ENCODE measurements around the gene KAT2B.

KAT2B gene

GRCh38 chr3:20154078-20154477 is 113.8 kb downstream of the KAT2B start:
- DNase-seq = no peak

GRCh38 chr3:20154928-20155327 is 114.7 kb downstream of the KAT2B start:
- DNase-seq = no peak

- DNase-seq = no peak
Observed at GRCh38 chr3:20160230-20160629, 120.0 kb downstream of the KAT2B start.

GRCh38 chr3:20161714-20162113 is 121.5 kb downstream of the KAT2B start:
- no peak for DNase-seq

DNA sequence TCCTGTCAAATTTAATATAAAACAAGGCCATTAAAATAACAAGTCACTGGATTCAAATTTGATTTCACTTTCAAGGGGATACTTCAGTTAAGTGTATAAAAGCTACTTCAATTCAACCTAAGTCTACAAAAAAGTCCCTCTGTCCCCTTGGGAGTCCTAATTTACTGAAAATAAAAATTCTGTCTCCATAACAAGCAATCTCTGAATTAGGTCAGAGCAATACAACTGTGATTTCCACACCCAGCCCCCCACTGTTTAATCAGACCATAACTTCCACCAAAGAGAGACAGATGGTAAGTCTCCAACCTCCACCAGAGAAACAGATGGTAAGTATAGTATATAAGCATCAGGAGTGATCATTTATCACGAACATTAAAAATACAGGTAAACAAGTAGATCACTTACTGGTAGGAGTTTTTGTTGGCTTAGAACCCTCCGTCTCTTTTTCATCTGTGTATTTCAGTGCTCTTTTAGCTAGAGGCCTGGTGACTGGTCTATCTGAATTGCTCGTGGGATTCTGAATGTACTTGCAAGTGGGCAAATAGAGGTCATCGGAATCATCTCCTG is 133.7 kb downstream of the KAT2B start:
- peak; percentile 62 for DNase-seq

GRCh38 chr3:20181276-20181675 is 141.0 kb downstream of the KAT2B start:
- no peak for DNase-seq

DNA sequence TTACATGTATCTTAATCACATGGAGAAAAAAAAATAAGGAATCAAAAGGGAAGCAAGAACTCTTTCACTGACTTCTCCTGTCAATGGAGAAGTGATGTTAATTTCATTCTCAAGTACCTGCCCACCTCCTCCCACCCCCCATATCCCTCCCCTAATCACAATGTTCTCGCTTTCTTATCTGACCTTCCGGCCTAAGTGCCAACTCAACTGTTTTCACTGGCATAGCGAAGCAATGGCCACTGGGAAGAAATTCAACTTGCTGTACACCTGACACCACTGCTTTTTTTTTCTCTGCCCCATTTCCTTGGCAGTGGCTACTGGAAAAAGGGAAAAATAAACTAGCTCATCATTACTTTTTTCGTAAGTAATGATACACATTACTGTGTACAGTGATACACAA is 142.0 kb downstream of the KAT2B start:
- DNase-seq = no peak

DNA sequence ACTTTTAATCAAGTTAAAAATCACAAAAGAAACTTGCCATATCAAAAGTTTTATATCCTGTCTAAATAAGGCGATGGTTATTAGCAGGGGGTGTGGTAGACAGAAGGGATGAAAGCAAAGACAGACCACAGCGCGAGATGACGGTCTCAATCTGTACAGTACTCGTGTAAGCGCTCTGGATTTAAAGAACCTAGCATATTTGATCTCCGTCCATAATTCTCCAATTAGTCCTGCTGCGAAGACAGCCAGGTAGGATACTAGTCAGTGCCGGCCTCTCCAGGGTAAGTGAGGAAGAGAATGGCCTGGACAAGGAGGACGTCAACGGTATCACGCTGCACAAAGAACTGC is 145.1 kb downstream of the KAT2B start:
- DNase-seq = no peak

GRCh38 chr3:20185679-20186599 is 145.7 kb downstream of the KAT2B start, which contains the start of gene SGO1:
Gene SGO1 (minus strand): TSS chr3:20186206. CDS start chr3:20184027, 2,179 bp downstream.
- peak; percentile 58 for DNase-seq

- no peak for DNase-seq
Observed at GRCh38 chr3:20186600-20187004, 146.4 kb downstream of the KAT2B start.

GRCh38 chr3:20190991-20191390 is 150.7 kb downstream of the KAT2B start:
- no peak for DNase-seq

DNA sequence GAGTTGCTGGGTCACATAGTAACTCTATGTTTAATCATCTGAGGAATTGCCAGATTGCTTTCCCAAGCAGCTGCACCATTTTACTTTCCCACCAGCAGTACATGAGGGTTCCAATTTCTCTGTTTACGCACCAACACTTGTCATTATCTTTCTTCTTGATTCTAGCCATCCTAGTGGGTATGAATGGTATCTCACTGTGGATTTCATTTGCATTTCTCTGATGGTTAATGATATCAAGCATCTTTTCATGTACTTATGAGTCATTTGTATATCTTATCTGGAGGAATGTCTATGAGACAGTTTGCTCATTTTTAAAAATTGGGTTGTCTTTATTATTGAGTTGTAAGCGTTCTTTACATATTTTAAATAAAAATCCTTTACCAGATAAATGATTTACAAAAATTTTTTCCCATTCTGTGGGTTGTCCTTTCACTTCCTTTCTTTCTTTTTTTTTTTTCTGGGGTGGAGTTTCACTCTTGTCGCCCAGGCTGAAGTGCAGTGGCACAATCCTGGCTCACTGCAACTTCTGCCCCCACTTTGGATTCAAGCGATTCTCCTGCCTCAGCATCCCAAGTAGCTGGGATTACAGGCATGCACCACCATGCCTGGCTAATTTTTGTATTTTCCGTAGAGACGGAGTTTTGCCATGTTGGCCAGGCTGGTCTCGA is 154.7 kb downstream of the KAT2B start:
- DNase-seq = no peak

- DNase-seq = no peak
Observed at GRCh38 chr3:20197775-20198174, 157.5 kb downstream of the KAT2B start.

DNA sequence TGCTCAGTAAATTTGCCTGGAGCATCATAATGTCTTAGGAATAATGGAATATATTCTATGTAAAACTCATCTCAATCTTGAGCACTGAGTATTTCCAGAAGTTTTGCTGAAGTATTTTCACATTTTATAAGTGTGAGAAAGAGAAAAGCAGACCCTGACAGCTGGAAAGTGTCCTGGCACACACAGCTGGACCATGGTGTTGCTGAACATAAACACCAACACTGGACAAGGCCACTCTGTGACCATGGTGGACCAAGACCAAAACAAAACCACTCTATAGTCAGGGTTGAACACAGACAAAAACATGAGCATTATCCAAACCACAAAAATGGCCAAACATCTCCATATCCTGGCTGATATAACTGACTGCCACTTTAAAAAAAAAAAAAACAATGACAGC is 160.9 kb downstream of the KAT2B start:
- DNase-seq = no peak
